Nephron progenitor cell (in vitro differentiated cells): ENCODE results near the gene PCDHB4.
"Not testable (repeated sequence)": the region's sequence is repeated elsewhere in the genome, so short reads cannot be mapped to it uniquely, and the experiment has no call there.

Experiments
- DNase-seq: peaks from one replicate; pipeline ENCODE4 v3.0.0; 2021
- H3K27ac Mint-ChIP-seq: 2 replicates; pipeline ENCODE4 v1.8.0; 2021; ENCODE audit warnings: mild to moderate bottlenecking, moderate library complexity, mixed read lengths
- H3K27me3 Mint-ChIP-seq: 2 replicates; pipeline ENCODE4 v1.8.0; 2021; ENCODE audit warnings: mild to moderate bottlenecking, low read depth, mixed read lengths; ENCODE audit not compliant: poor library complexity
- H3K36me3 Mint-ChIP-seq: 2 replicates; pipeline ENCODE4 v1.8.0; 2021; ENCODE audit warnings: low read depth, mixed read lengths
- H3K4me1 Mint-ChIP-seq: 2 replicates; pipeline ENCODE4 v1.8.0; 2021; ENCODE audit warnings: mixed read lengths
- H3K4me3 Mint-ChIP-seq: 2 replicates; pipeline ENCODE4 v1.8.0; 2021; ENCODE audit warnings: mild to moderate bottlenecking, moderate library complexity, mixed read lengths
- H3K9me3 Mint-ChIP-seq: 2 replicates; pipeline ENCODE4 v1.8.0; 2021; ENCODE audit warnings: mild to moderate bottlenecking, moderate library complexity, mixed read lengths
- CTCF ChIP-seq: fragments of 200-600 bp; sonication (generic); IDR thresholded peaks from 2 replicates; pipeline ENCODE4 v1.5.0; 2021; ENCODE audit warnings: antibody characterized with exemption

PCDHB4 gene

GRCh38 chr5:141172381-141173204, 51.0 kb downstream of the PCDHB4 start, which contains the start of gene PCDHB7:
TSS of gene PCDHB7 (plus strand) at chr5:141172644. CDS start at chr5:141172836, 192 bp downstream.
- peak; percentile 24 for TF ChIP-seq CTCF
- Mint-ChIP-seq H3K4me3 (no peak within 1 kb of the TSS), H3K27me3 (no peaks in the 10 kb centered on the region), H3K27ac (no peak within 1 kb of the TSS), H3K36me3 (peaks cover 28% of the 10 kb centered on the region), H3K9me3 (peaks cover 55% of the 10 kb centered on the region), H3K4me1 (no peaks in the 10 kb centered on the region)
- DNase-seq: peak; percentile 29

- H3K27ac Mint-ChIP-seq, H3K4me1 Mint-ChIP-seq, H3K4me3 Mint-ChIP-seq, H3K27me3 Mint-ChIP-seq, DNase-seq: not testable (repeated sequence)
- Mint-ChIP-seq H3K36me3 (peaks cover 17% of the 10 kb centered on the region), H3K9me3 (peaks cover 38% of the 10 kb centered on the region)
These were observed 52.9 kb downstream of the PCDHB4 start for GRCh38 chr5:141174291-141175104.
